Mucosa of gallbladder (tissue), 1 donor: ENCODE measurements around the gene PKNOX2. TPM values are rescaled to one million over a fixed set of nuclear protein-coding genes. Genes with fewer than 3 reads are reported as not detected.

Experiments used
- DNase-seq: peaks from one replicate; pipeline ENCODE4 v3.0.0-alpha.2; 2020; ENCODE audit warnings: low spot score
- total RNA-seq: library from RNA; stranded (reverse); gene quantifications from one replicate; pipeline ENCODE4 v1.2.1, GENCODE V29; 2021
- donor health status: DM: no; HTN: no; CAD: no.

The PKNOX2 gene
- total RNA-seq, 1 donor from 2014 or later = 5.1 TPM

GRCh38 chr11:125357551-125357950, 193.0 kb downstream of the PKNOX2 start:
- DNase-seq = no peak

- DNase-seq = no peak
Observed at GRCh38 chr11:125358254-125358840, 193.8 kb downstream of the PKNOX2 start.

- no peak for DNase-seq
Observed at GRCh38 chr11:125359130-125359529, 194.6 kb downstream of the PKNOX2 start.

- DNase-seq = no peak
Observed at GRCh38 chr11:125360066-125360465, 195.5 kb downstream of the PKNOX2 start.

- no peak for DNase-seq
Observed at GRCh38 chr11:125364121-125364826, 199.7 kb downstream of the PKNOX2 start.

GRCh38 chr11:125365196-125365931, 200.8 kb downstream of the PKNOX2 start:
- no peak for DNase-seq

GRCh38 chr11:125367710-125368109, 203.2 kb downstream of the PKNOX2 start:
- DNase-seq = no peak

GRCh38 chr11:125368757-125369156, 204.2 kb downstream of the PKNOX2 start:
- no peak for DNase-seq

- DNase-seq = no peak
Observed at GRCh38 chr11:125369808-125370207, 205.3 kb downstream of the PKNOX2 start.

- no peak for DNase-seq
Observed at GRCh38 chr11:125370561-125371389, 206.2 kb downstream of the PKNOX2 start.

GRCh38 chr11:125371431-125371935, 206.9 kb downstream of the PKNOX2 start:
- no peak for DNase-seq

- DNase-seq = no peak
Observed at GRCh38 chr11:125372088-125372487, 207.5 kb downstream of the PKNOX2 start.

GRCh38 chr11:125372911-125373310, 208.4 kb downstream of the PKNOX2 start:
- no peak for DNase-seq

- DNase-seq = no peak
Observed at GRCh38 chr11:125373426-125374391, 209.2 kb downstream of the PKNOX2 start.

GRCh38 chr11:125374398-125374797, 209.8 kb downstream of the PKNOX2 start:
- no peak for DNase-seq

- DNase-seq = no peak
Observed at GRCh38 chr11:125375146-125375545, 210.6 kb downstream of the PKNOX2 start.

GRCh38 chr11:125376117-125376516, 211.6 kb downstream of the PKNOX2 start:
- no peak for DNase-seq

- no peak for DNase-seq
Observed at GRCh38 chr11:125376856-125377255, 212.3 kb downstream of the PKNOX2 start.

GRCh38 chr11:125378083-125378482, 213.5 kb downstream of the PKNOX2 start:
- no peak for DNase-seq

GRCh38 chr11:125378571-125378970, 214.0 kb downstream of the PKNOX2 start:
- no peak for DNase-seq

GRCh38 chr11:125379565-125379964, 215.0 kb downstream of the PKNOX2 start:
- DNase-seq = no peak
